ENCODE results near the gene KIF7.

KIF7 gene

GRCh38 chr15:89648106-89649012 is 6.9 kb downstream of the KIF7 start:
- Histone ChIP-seq H3K36me3 (ENCODE audit: insufficient read depth, low read length) (peaks cover 5% of the 10 kb centered on the region; the same call in 1 of the 2 replicates), H3K9ac (ENCODE audit: low read depth, low read length) (no peak overlapping the region), H3K9me3 (ENCODE audit: control insufficient read depth, insufficient read depth, low read length) (no peaks in the 10 kb centered on the region), H3K4me1 (ENCODE audit: insufficient read depth, low read length) (no peaks in the 10 kb centered on the region)

DNA sequence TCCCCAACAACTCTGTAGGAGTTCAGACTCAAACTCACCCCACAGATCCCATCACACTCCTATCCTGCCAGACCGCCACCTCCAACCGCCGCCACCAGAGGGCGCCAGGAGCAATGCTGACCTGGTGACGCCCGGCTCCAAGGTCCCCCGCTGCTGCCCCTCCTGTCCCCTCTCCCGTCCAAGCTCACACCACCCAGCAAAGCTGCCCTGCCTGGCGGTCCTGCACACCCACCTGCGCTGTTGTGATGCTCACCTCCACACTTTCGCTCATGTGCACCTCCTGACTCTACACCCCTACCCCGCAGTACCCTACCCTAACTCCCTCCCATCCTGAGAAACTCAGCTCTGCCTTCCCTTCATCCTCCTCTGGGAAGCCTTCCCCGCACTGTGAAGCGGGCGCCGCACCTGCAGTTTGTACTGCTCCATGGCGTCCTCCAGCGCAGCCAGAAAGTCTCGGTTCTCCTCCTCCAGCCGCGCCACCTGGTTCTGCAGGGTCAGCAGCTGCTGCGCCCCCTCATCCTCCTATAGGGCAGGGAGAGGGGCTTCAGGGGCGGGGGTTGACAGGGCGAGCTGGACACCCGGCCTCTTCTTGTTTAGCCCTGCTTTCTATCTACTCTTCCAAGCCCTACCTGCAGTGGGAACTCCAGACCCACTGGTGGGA is 7.9 kb downstream of the KIF7 start:
- Histone ChIP-seq H3K36me3 (ENCODE audit: insufficient read depth, low read length) (peaks cover 5% of the 10 kb centered on the region), H3K4me1 (ENCODE audit: insufficient read depth, low read length) (no peaks in the 10 kb centered on the region), H3K9me3 (ENCODE audit: control insufficient read depth, insufficient read depth, low read length) (no peaks in the 10 kb centered on the region), H3K9ac (ENCODE audit: low read depth, low read length) (peak overlapping the region; percentile 29; the same call in 1 of the 2 replicates)

GRCh38 chr15:89646416-89647141 is 8.7 kb downstream of the KIF7 start:
- no peaks in the 10 kb centered on the region for H3K4me1 ChIP-seq (ENCODE audit: insufficient read depth, low read length)
- H3K9ac ChIP-seq (ENCODE audit: low read depth, low read length) = no peak overlapping the region; the same call in 1 of the 2 replicates
- H3K9me3 ChIP-seq (ENCODE audit: control insufficient read depth, insufficient read depth, low read length) = no peaks in the 10 kb centered on the region
- peaks cover 5% of the 10 kb centered on the region for H3K36me3 ChIP-seq (ENCODE audit: insufficient read depth, low read length)

DNA sequence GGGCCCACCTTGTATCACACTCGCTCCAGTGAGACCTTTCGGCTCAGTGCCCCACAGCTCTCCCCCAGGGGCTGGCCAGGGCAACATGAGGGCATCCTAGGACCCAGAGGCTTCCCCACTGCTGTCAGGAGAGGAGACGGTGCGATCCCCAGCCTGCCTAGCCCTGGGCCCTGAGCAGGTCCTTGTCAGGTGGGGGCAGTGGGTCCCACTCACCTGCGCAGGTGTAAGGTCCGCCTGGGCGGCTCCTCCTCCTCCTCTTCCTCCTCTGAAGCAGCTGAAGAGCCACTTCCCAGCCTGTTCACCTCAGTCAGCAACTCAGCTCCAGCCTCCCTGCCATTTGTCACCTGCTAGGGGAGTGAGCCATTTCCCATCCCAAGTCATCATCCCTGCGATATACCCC is 9.6 kb downstream of the KIF7 start:
- Histone ChIP-seq H3K36me3 (ENCODE audit: insufficient read depth, low read length) (peaks cover 9% of the 10 kb centered on the region), H3K9me3 (ENCODE audit: control insufficient read depth, insufficient read depth, low read length) (no peaks in the 10 kb centered on the region), H3K4me1 (ENCODE audit: insufficient read depth, low read length) (no peaks in the 10 kb centered on the region), H3K9ac (ENCODE audit: low read depth, low read length) (no peak overlapping the region)

GRCh38 chr15:89642106-89642505 is 13.2 kb downstream of the KIF7 start:
- H3K9me3 ChIP-seq (ENCODE audit: control insufficient read depth, insufficient read depth, low read length) = no peaks in the 10 kb centered on the region
- peaks cover 9% of the 10 kb centered on the region for H3K36me3 ChIP-seq (ENCODE audit: insufficient read depth, low read length)
- H3K9ac ChIP-seq (ENCODE audit: low read depth, low read length) = no peak overlapping the region
- H3K4me1 ChIP-seq (ENCODE audit: insufficient read depth, low read length) = no peaks in the 10 kb centered on the region

GRCh38 chr15:89641053-89641452 is 14.2 kb downstream of the KIF7 start:
- Histone ChIP-seq H3K36me3 (ENCODE audit: insufficient read depth, low read length) (peaks cover 9% of the 10 kb centered on the region), H3K4me1 (ENCODE audit: insufficient read depth, low read length) (no peaks in the 10 kb centered on the region), H3K9ac (ENCODE audit: low read depth, low read length) (no peak overlapping the region), H3K9me3 (ENCODE audit: control insufficient read depth, insufficient read depth, low read length) (no peaks in the 10 kb centered on the region)

GRCh38 chr15:89640245-89640644 is 15.0 kb downstream of the KIF7 start:
- Histone ChIP-seq H3K36me3 (ENCODE audit: insufficient read depth, low read length) (peaks cover 9% of the 10 kb centered on the region), H3K9me3 (ENCODE audit: control insufficient read depth, insufficient read depth, low read length) (no peaks in the 10 kb centered on the region), H3K9ac (ENCODE audit: low read depth, low read length) (no peak overlapping the region), H3K4me1 (ENCODE audit: insufficient read depth, low read length) (no peaks in the 10 kb centered on the region)

GRCh38 chr15:89633585-89633984 is 21.7 kb downstream of the KIF7 start:
- Histone ChIP-seq H3K9ac (ENCODE audit: low read depth, low read length) (no peak overlapping the region), H3K4me1 (ENCODE audit: insufficient read depth, low read length) (no peaks in the 10 kb centered on the region), H3K9me3 (ENCODE audit: control insufficient read depth, insufficient read depth, low read length) (no peaks in the 10 kb centered on the region; the same call in 1 of the 2 replicates), H3K36me3 (ENCODE audit: insufficient read depth, low read length) (peaks cover 20% of the 10 kb centered on the region)

GRCh38 chr15:89632563-89633430 is 22.5 kb downstream of the KIF7 start:
- peaks cover 28% of the 10 kb centered on the region for H3K36me3 ChIP-seq (ENCODE audit: insufficient read depth, low read length)
- no peaks in the 10 kb centered on the region for H3K4me1 ChIP-seq (ENCODE audit: insufficient read depth, low read length)
- H3K9me3 ChIP-seq (ENCODE audit: control insufficient read depth, insufficient read depth, low read length) = no peaks in the 10 kb centered on the region; the same call in 1 of the 2 replicates
- H3K9ac ChIP-seq (ENCODE audit: low read depth, low read length) = no peak overlapping the region

- no peaks in the 10 kb centered on the region for H3K4me1 ChIP-seq (ENCODE audit: insufficient read depth, low read length)
- H3K9ac ChIP-seq (ENCODE audit: low read depth, low read length) = no peak overlapping the region
- no peaks in the 10 kb centered on the region; the same call in 1 of the 2 replicates for H3K9me3 ChIP-seq (ENCODE audit: control insufficient read depth, insufficient read depth, low read length)
- peaks cover 31% of the 10 kb centered on the region for H3K36me3 ChIP-seq (ENCODE audit: insufficient read depth, low read length)
Observed at GRCh38 chr15:89631902-89632264, 23.4 kb downstream of the KIF7 start.

DNA sequence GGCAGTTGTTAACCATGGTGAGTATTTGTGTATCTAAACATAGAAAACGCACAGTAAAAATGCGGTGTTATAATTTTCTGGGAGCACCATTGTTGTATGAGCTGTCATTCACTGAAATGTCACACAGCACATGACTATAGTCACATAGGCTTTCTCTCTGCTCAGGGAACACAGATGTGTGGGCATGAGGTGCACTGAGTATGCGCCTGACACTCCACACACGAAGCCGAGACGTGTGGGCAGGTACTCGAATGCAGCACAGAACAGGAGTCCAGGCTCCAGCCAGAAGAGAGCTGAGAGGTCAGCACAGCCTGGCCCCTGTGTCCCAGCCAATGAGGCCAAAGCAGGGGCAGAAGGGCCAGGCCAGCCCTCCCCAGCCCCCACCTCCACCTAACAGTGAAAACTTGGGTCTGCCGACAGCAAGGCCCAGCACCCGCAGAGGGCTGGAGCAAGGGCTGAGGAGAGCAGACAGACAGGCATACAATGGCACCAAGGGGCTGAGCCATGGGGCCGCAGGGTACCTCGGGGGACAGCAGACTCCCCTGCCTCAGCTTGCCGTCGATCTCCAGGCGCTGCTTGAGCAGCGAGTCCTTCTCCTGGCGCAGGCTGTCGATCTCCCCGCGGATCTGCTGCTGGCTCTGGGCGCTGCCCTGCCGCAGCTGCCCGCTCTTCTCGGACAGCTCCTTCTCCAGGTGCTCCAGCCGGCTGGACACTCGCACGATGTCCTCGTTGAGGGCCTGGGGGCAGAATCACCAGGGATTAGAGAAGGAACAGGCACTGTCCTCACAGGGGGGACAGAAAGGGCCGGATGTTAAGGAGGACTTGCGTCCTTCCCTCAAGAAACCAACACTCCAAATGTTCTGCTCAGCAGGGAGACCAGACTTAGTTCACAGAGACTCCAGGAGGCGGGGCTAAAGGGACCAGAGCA is 24.0 kb downstream of the KIF7 start:
- Histone ChIP-seq H3K9me3 (ENCODE audit: control insufficient read depth, insufficient read depth, low read length) (no peaks in the 10 kb centered on the region; the same call in 1 of the 2 replicates), H3K4me1 (ENCODE audit: insufficient read depth, low read length) (no peaks in the 10 kb centered on the region), H3K9ac (ENCODE audit: low read depth, low read length) (no peak overlapping the region), H3K36me3 (ENCODE audit: insufficient read depth, low read length) (peaks cover 38% of the 10 kb centered on the region)

DNA sequence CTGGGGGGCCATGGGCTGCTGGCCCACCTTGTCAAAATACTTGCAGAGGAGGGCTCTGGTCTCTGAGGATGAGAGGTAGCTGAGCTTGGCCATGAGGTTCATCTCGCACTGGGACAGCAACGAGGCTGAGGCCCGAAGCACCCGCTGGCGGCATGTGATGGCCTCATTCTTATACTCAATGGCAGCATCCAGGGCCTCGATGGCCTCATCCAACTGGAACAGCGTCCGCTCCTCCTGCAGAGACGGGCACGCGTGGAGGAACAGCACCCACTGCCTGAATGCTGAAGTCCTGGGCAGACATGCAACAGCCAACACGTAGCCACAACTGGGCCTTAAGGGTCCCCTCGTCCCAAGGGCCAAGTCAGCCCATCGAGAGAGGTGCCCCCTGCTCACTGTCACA is 25.0 kb downstream of the KIF7 start:
- H3K4me1 ChIP-seq (ENCODE audit: insufficient read depth, low read length) = no peaks in the 10 kb centered on the region
- H3K9me3 ChIP-seq (ENCODE audit: control insufficient read depth, insufficient read depth, low read length) = no peaks in the 10 kb centered on the region; the same call in 1 of the 2 replicates
- H3K9ac ChIP-seq (ENCODE audit: low read depth, low read length) = no peak overlapping the region
- H3K36me3 ChIP-seq (ENCODE audit: insufficient read depth, low read length) = peaks cover 41% of the 10 kb centered on the region

DNA sequence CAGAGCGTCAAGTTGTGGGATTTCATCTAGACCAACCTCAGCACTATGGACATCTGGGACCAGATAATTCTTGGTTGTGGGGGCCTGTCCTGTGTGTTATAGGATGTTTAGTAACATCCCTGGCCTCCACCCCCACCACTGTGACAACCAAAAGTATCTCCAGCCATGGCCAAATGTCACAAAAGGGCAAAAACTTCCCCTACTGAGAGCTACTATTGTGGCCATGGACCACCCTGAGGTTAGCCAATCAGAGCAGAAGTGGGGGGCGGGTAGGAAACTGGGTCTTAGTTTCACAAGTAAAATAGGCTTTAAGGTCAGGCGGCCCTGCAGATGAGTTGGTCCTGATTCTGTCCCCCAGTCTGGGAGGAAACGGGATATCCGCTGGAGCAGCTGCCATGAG is 25.4 kb downstream of the KIF7 start:
- Histone ChIP-seq H3K9ac (ENCODE audit: low read depth, low read length) (no peak overlapping the region), H3K4me1 (ENCODE audit: insufficient read depth, low read length) (no peaks in the 10 kb centered on the region), H3K36me3 (ENCODE audit: insufficient read depth, low read length) (peaks cover 42% of the 10 kb centered on the region), H3K9me3 (ENCODE audit: control insufficient read depth, insufficient read depth, low read length) (no peaks in the 10 kb centered on the region; the same call in 1 of the 2 replicates)
